GM12891 (cell line): ENCODE measurements around the gene SETD2.

Experiments used
- POLR2A ChIP-seq: IDR thresholded peaks from 2 replicates; pipeline ENCODE4 v1.6.1; 2011; ENCODE audit warnings: low read depth, low read length, control low read depth
- POLR2AphosphoS5 ChIP-seq: IDR thresholded peaks from 2 replicates; pipeline ENCODE4 v1.6.1; 2011; ENCODE audit warnings: low read depth, low read length, control low read depth
- TAF1 ChIP-seq: IDR thresholded peaks from 2 replicates; pipeline ENCODE4 v1.6.1; 2011; ENCODE audit warnings: low read depth, low read length, control low read depth

- no peak for TF ChIP-seq POLR2A
- no peak for TF ChIP-seq POLR2AphosphoS5
- no peak for TF ChIP-seq TAF1
These were observed 18.6 kb downstream of the SETD2 start for GRCh38 chr3:47145272-47145671.
